CD14-positive monocyte (primary cell): Measurements from ENCODE around the gene TCEANC2. TPM values are rescaled to one million over a fixed set of nuclear protein-coding genes. Genes with fewer than 3 reads are reported as not detected.
A peak's percentile ranks its signal among the peaks of the same experiment; 100 is the strongest.

Experiments used
- DNase-seq, 3 donors: peaks; one replicate each; pipeline ENCODE4 v3.0.0-alpha.2; 2011 to 2022
- H2AFZ ChIP-seq: 2 replicates; pipeline ENCODE4 v1.6.0; 2012; ENCODE audit warnings: mild to moderate bottlenecking, low read depth, low read length, inconsistent platforms; ENCODE audit not compliant: insufficient read depth, poor library complexity, severe bottlenecking
- H3K27ac ChIP-seq, 2 donors: 1 replicate in 1 of 2; 2 replicates in 1 of 2; pipeline ENCODE4 v1.5.1; 2012 to 2013; ENCODE audit warnings: low read length in 2 of 2, control low read depth in 1 of 2, inconsistent platforms in 1 of 2, low read depth in 1 of 2, mild to moderate bottlenecking in 1 of 2
- H3K27me3 ChIP-seq, 2 donors: one replicate each; pipeline versions ENCODE4 v1.6.0 to v1.6.1; 2011 to 2013; ENCODE audit warnings: low read length in 2 of 2; ENCODE audit not compliant: control insufficient read depth in 2 of 2, insufficient read depth in 2 of 2
- H3K36me3 ChIP-seq, 2 donors: replicated peaks in 1 of 2; 1 replicate in 1 of 2; 2 replicates in 1 of 2; pipeline versions ENCODE4 v1.5.1 to v1.6.1; 2012 to 2013; ENCODE audit warnings: low read length in 2 of 2, control low read depth in 1 of 2, inconsistent platforms in 1 of 2, mild to moderate bottlenecking in 1 of 2; ENCODE audit not compliant: insufficient read depth in 2 of 2, control insufficient read depth in 1 of 2
- H3K4me1 ChIP-seq, 2 donors: 1 replicate in 1 of 2; 2 replicates in 1 of 2; pipeline versions ENCODE4 v1.5.1 to v1.6.1; 2012 to 2013; ENCODE audit warnings: low read length in 2 of 2, control low read depth in 1 of 2, inconsistent platforms in 1 of 2, mild to moderate bottlenecking in 1 of 2, moderate library complexity in 1 of 2; ENCODE audit not compliant: insufficient read depth in 2 of 2, control insufficient read depth in 1 of 2
- H3K4me2 ChIP-seq: replicated peaks from 2 replicates; pipeline ENCODE3; 2012; ENCODE audit warnings: low read length, moderate library complexity, mild to moderate bottlenecking; ENCODE audit not compliant: poor library complexity, severe bottlenecking; ENCODE audit errors: extremely low read depth
- H3K4me3 ChIP-seq, 3 experiments: fragments of 200-600 bp in 1 of 3; sonication (generic) in 1 of 3; replicated peaks in 1 of 3; 1 replicate in 2 of 3; 2 replicates in 1 of 3; pipeline ENCODE4 v1.5.1; 2011 to 2013; ENCODE audit warnings: low read length in 3 of 3, mild to moderate bottlenecking in 3 of 3, control low read depth in 2 of 3, low read depth in 2 of 3, inconsistent platforms in 1 of 3, moderate library complexity in 1 of 3
- H3K79me2 ChIP-seq: 2 replicates; pipeline ENCODE4 v1.6.0; 2012; ENCODE audit warnings: mild to moderate bottlenecking, control low read depth, inconsistent platforms, low read length, moderate library complexity; ENCODE audit not compliant: insufficient read depth
- H3K9ac ChIP-seq: 2 replicates; pipeline ENCODE4 v1.6.0; 2017; ENCODE audit warnings: low read length, mild to moderate bottlenecking; ENCODE audit not compliant: insufficient read depth, poor library complexity, severe bottlenecking
- H3K9me3 ChIP-seq, 2 donors: replicated peaks in 1 of 2; 1 replicate in 1 of 2; 2 replicates in 1 of 2; pipeline versions ENCODE4 v1.5.1 to v1.6.1; 2012 to 2013; ENCODE audit warnings: low read length in 2 of 2, control low read depth in 1 of 2; ENCODE audit not compliant: control insufficient read depth in 1 of 2, insufficient read depth in 1 of 2
- H4K20me1 ChIP-seq: 2 replicates; pipeline ENCODE4 v1.6.0; 2012; ENCODE audit warnings: mild to moderate bottlenecking, low read length, control low read depth, moderate library complexity; ENCODE audit not compliant: insufficient read depth
- H3K27ac Mint-ChIP-seq, 7 donors: one replicate each; pipeline ENCODE4 v1.8.0; 2020; ENCODE audit warnings: mild to moderate bottlenecking in 7 of 7, mixed read lengths in 7 of 7, moderate library complexity in 6 of 7, inconsistent platforms in 2 of 7
- H3K27me3 Mint-ChIP-seq, 3 donors: one replicate each; pipeline ENCODE4 v1.8.0; 2021 to 2022; ENCODE audit warnings: low read depth in 3 of 3, mild to moderate bottlenecking in 3 of 3, mixed read lengths in 3 of 3, moderate library complexity in 3 of 3, inconsistent platforms in 1 of 3
- H3K36me3 Mint-ChIP-seq, 2 donors: one replicate each; pipeline ENCODE4 v1.8.0; 2020; ENCODE audit warnings: mixed read lengths in 2 of 2, inconsistent platforms in 1 of 2, mild to moderate bottlenecking in 1 of 2
- H3K4me1 Mint-ChIP-seq: one replicate; pipeline ENCODE4 v1.8.0; 2020; ENCODE audit warnings: mild to moderate bottlenecking, mixed read lengths
- H3K4me3 Mint-ChIP-seq, 2 donors: one replicate each; pipeline ENCODE4 v1.8.0; 2020; ENCODE audit warnings: mild to moderate bottlenecking in 2 of 2, mixed read lengths in 2 of 2, moderate library complexity in 1 of 2
- H3K9me3 Mint-ChIP-seq, 7 donors: one replicate each; pipeline ENCODE4 v1.8.0; 2020 to 2022; ENCODE audit warnings: mixed read lengths in 7 of 7, mild to moderate bottlenecking in 6 of 7, moderate library complexity in 6 of 7, inconsistent platforms in 2 of 7
- WGBS: methylation state at CpG from one replicate; pipeline ENCODE4 v1.1.5; 2013; ENCODE audit warnings: missing lambda C conversion rate; ENCODE audit not compliant: insufficient coverage; 5-methylcytosine and 5-hydroxymethylcytosine counted together
- intact Hi-C, 2 donors: fragments of 100-400 bp; cut with micrococcal nuclease; formaldehyde crosslinking; loops; one replicate each; pipeline versions ENCODE4 v1.15.0 to v1.15.1; 2023
- polyA plus RNA-seq, 3 donors: library from polyadenylated mRNA; depleted of rRNA in 1 of 3; unstranded in 2 of 3; stranded (reverse) in 1 of 3; fragments of 300-500 nt in 2 of 3; fragments of >200 nt in 1 of 3; fragmentation: Illumina TruSeq in 2 of 3; gene quantifications; 1 replicate in 2 of 3; 2 replicates in 1 of 3; pipeline ENCODE4 v1.2.3, GENCODE V29; 2012 to 2021
- TF ChIP-seq, protein P1 (sequence below): fragments of 200-600 bp; IDR thresholded peaks from one replicate; pipeline ENCODE4 v1.8.0; 2022; ENCODE audit warnings: antibody characterized with exemption, mild to moderate bottlenecking

The TCEANC2 gene
- polyA plus RNA-seq, 3 donors: 3.0 to 6.7 (median 3.8) TPM

DNA sequence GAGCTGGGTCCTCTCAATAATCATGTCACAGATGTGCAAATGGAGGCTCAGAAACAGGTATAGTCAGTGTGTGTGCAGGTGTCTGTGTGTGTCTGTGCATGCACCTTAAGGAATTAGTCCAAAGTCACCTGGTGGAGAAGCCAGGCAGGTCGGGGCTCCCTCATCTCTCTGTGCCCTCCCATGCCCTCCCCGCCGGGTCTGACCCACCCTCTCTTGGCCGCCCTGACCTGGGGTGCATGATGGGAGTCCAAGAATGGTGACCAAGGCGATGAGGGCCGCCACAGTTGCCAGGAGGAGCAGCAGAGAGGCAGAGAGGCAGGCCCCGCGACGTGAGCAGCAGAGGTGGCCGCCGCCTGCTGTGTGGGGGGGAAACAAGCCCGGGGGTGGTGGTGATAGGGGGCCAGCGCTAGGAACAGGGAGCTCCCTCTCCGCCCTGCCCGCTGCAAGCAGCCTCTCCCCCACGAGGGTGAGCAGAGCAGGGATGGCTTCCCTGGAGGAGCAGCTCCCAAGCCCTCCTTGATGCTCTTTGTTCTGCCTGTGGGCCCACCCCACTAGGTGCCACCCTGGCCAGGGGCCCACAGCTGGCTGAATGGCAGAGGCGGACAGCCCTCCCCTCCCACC, 39.3 kb upstream of the TCEANC2 start:
- Histone ChIP-seq H3K4me3 (no peak overlapping the region), H3K4me1 (no peaks in the 10 kb centered on the region), H3K9me3 (no peaks in the 10 kb centered on the region), H3K36me3 (no peaks in the 10 kb centered on the region), H3K9ac (no peak overlapping the region), H3K4me2 (no peak overlapping the region), H3K27ac (no peak overlapping the region), H4K20me1 (no peaks in the 10 kb centered on the region), H3K79me2 (no peaks in the 10 kb centered on the region), H3K27me3 (no peaks in the 10 kb centered on the region), H2AFZ (no peak overlapping the region)
- Mint-ChIP-seq H3K36me3 (no peaks in the 10 kb centered on the region), H3K27ac (no peak overlapping the region), H3K27me3 (peaks cover 3 to 10% (median 4%) of the 10 kb centered on the region in 3 donors), H3K4me1 (no peaks in the 10 kb centered on the region), H3K4me3 (no peak overlapping the region), H3K9me3 (peaks cover 0 to 2% (median 0%) of the 10 kb centered on the region in 7 donors)
- no peak for DNase-seq
- 77% methylated on average over 9 of the region's 17 CpGs for WGBS
- intact Hi-C loops: no loop called here
- TF ChIP-seq, protein P1, sequence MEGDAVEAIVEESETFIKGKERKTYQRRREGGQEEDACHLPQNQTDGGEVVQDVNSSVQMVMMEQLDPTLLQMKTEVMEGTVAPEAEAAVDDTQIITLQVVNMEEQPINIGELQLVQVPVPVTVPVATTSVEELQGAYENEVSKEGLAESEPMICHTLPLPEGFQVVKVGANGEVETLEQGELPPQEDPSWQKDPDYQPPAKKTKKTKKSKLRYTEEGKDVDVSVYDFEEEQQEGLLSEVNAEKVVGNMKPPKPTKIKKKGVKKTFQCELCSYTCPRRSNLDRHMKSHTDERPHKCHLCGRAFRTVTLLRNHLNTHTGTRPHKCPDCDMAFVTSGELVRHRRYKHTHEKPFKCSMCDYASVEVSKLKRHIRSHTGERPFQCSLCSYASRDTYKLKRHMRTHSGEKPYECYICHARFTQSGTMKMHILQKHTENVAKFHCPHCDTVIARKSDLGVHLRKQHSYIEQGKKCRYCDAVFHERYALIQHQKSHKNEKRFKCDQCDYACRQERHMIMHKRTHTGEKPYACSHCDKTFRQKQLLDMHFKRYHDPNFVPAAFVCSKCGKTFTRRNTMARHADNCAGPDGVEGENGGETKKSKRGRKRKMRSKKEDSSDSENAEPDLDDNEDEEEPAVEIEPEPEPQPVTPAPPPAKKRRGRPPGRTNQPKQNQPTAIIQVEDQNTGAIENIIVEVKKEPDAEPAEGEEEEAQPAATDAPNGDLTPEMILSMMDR: no peak

DNA sequence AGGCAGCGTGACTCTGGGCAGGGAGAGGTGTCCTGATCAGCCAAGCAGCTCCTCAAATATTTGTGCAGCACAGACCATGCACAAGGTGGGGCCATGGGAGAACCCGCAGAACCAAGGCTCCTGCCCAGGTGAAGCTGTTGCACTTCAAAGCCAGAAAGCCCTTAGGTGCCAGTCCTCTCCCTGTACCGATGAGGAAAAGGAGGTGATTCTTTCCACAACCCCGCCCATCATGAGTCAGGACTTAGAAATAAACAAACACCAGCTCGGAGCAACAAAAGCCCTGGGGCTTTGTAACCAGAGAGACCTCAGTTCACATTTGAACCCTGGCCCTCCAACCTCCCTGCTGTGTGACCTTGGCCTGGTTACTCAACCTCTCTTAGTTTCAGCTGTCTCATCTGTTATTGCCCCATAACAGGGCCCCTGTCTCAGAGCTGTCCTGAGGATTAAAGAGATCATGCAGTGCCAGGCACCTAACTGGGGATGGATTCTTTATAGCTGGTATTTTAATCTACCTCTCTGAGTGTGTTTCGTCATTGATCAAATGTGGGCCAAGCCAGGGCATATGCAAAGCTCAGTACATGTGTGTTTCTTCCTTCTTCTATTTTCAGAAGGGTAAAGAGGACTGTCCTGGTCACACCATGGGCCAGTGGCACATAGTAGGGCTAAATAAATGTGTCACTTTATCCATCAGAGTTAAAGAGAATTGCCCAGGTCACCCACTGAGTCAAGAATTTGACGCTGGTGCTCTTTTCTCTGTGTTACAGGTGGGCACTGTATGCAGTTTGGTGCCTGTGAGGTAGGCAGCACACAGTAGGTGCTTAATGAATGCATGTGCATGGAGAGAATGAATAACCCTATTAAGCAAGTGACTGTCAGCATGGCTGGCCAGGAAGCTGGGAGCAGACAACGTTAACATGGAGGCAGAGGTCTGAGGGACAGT, 36.8 kb upstream of the TCEANC2 start:
- no peaks in the 10 kb centered on the region for H3K79me2 ChIP-seq
- TF ChIP-seq, protein P1: no peak
- Mint-ChIP-seq H3K9me3 (peaks cover 0 to 2% (median 0%) of the 10 kb centered on the region in 7 donors), H3K36me3 (no peaks in the 10 kb centered on the region), H3K27ac (peak overlapping the region in 1 of 7 donors; percentile 45), H3K27me3 (peaks cover 0 to 6% (median 0%) of the 10 kb centered on the region in 3 donors), H3K4me1 (no peaks in the 10 kb centered on the region), H3K4me3 (no peak overlapping the region)
- DNase-seq: no peak
- no peak overlapping the region for H3K4me2 ChIP-seq
- H3K27me3 ChIP-seq: no peaks in the 10 kb centered on the region
- intact Hi-C loops: no loop called here
- H3K27ac ChIP-seq: no peak overlapping the region
- no peaks in the 10 kb centered on the region for H4K20me1 ChIP-seq
- H3K4me1 ChIP-seq: no peaks in the 10 kb centered on the region
- H2AFZ ChIP-seq: no peak overlapping the region
- WGBS: 80% methylated on average over 6 of the region's 8 CpGs
- H3K9ac ChIP-seq: no peak overlapping the region
- no peaks in the 10 kb centered on the region for H3K9me3 ChIP-seq
- H3K4me3 ChIP-seq: no peak overlapping the region
- no peaks in the 10 kb centered on the region for H3K36me3 ChIP-seq
